ENCODE measurements around the gene LMF1. TPM values are rescaled to one million over a fixed set of nuclear protein-coding genes. Genes with fewer than 3 reads are reported as not detected.

LMF1 gene
- total and polyA plus RNA-seq, 2 of the 4 experiments (the other 2 are of a cell fraction) = 7.7 to 13.1 TPM

- no peak overlapping the region for H4K8ac ChIP-seq (ENCODE audit: low read depth in 2 of 2, low read length in 2 of 2)
- peak overlapping the region; percentile 25 for H3K4me3 ChIP-seq (ENCODE audit: insufficient read depth, low read depth, low read length)
- no peak overlapping the region for H4K91ac ChIP-seq (ENCODE audit: insufficient read depth, low read depth, low read length)
- in situ Hi-C loops (cut with MboI; ENCODE audit: low sequenced_read_pairs) (no loop called here), intact Hi-C loops (cut with micrococcal nuclease) (loop anchor here (5.0 kb wide), 1 partner anchor 268 kb away; no protein-coding TSS in a partner anchor), dilution Hi-C loops (cut with HindIII; ENCODE audit: low sequenced_read_pairs, unreplicated experiment) (no loop called here)
- no peaks in the 10 kb centered on the region for H3K79me1 ChIP-seq (ENCODE audit: low read depth in 1 of 2, low read length in 2 of 2)
- no peak overlapping the region for H3K14ac ChIP-seq (replicated peaks; ENCODE audit: low read depth, low read length)
- no peak overlapping the region for H2BK5ac ChIP-seq (ENCODE audit: low read depth, low read length, poor library complexity, severe bottlenecking)
- H3K9me3 ChIP-seq (ENCODE audit: control insufficient read depth, insufficient read depth, low read length) = no peaks in the 10 kb centered on the region
- no peak overlapping the region for H3K4me2 ChIP-seq (ENCODE audit: low read depth, low read length)
- H4K20me1 ChIP-seq (ENCODE audit: insufficient read depth, low read length) = no peaks in the 10 kb centered on the region; the same call in 1 of the 2 replicates
- no peak overlapping the region for H2AK9ac ChIP-seq (replicated peaks; ENCODE audit: low read depth, low read length, poor library complexity)
- H3K9me1 ChIP-seq (ENCODE audit: insufficient read depth, low read length) = no peaks in the 10 kb centered on the region; the same call in 1 of the 2 replicates
- ATAC-seq (ENCODE audit: low read depth) (peak; percentile 4; the same call in 1 of the 2 replicates), DNase-seq (no peak)
- TF ChIP-seq CEBPB (IDR thresholded peaks at IDR 0.05; ENCODE audit: low read depth, low read length) (no peak), MXI1 (IDR thresholded peaks at IDR 0.05; ENCODE audit: borderline replicate concordance, low read depth, low read length) (no peak), USF2 (IDR thresholded peaks at IDR 0.05; ENCODE audit: low read depth, low read length) (no peak), MAFK (IDR thresholded peaks at IDR 0.05; ENCODE audit: low read depth, low read length) (no peak), FOS (IDR thresholded peaks at IDR 0.05; ENCODE audit: low read depth, low read length) (no peak), SMC3 (IDR thresholded peaks at IDR 0.05; ENCODE audit: low read depth, low read length) (no peak), RAD21 (IDR thresholded peaks at IDR 0.05; ENCODE audit: low read length) (no peak), CHD1 (IDR thresholded peaks at IDR 0.05; ENCODE audit: low read depth, low read length) (no peak), RFX5 (IDR thresholded peaks at IDR 0.05; ENCODE audit: low read depth, low read length) (no peak), BHLHE40 (IDR thresholded peaks at IDR 0.05; ENCODE audit: low read depth, low read length) (no peak), RCOR1 (IDR thresholded peaks at IDR 0.05; ENCODE audit: insufficient replicate concordance, low read length) (no peak), MAZ (IDR thresholded peaks at IDR 0.05; ENCODE audit: borderline replicate concordance, low read depth, low read length) (no peak)
- TF ChIP-seq, protein P1, sequence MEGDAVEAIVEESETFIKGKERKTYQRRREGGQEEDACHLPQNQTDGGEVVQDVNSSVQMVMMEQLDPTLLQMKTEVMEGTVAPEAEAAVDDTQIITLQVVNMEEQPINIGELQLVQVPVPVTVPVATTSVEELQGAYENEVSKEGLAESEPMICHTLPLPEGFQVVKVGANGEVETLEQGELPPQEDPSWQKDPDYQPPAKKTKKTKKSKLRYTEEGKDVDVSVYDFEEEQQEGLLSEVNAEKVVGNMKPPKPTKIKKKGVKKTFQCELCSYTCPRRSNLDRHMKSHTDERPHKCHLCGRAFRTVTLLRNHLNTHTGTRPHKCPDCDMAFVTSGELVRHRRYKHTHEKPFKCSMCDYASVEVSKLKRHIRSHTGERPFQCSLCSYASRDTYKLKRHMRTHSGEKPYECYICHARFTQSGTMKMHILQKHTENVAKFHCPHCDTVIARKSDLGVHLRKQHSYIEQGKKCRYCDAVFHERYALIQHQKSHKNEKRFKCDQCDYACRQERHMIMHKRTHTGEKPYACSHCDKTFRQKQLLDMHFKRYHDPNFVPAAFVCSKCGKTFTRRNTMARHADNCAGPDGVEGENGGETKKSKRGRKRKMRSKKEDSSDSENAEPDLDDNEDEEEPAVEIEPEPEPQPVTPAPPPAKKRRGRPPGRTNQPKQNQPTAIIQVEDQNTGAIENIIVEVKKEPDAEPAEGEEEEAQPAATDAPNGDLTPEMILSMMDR (conservative IDR thresholded peaks at IDR 0.05; ENCODE audit: low read depth, low read length) = no peak
- CTCF ChIA-PET = no interaction called here
- H3K23ac ChIP-seq (ENCODE audit: low read depth, low read length) = no peak overlapping the region
- peaks cover 84% of the 10 kb centered on the region for H3K27me3 ChIP-seq (ENCODE audit: control insufficient read depth, insufficient read depth, low read length)
- no peak overlapping the region for H3K18ac ChIP-seq (ENCODE audit: low read depth, low read length)
- no peak overlapping the region for H3K56ac ChIP-seq (ENCODE audit: extremely low read depth, insufficient read depth, low read length)
- no peak overlapping the region for H2BK20ac ChIP-seq (ENCODE audit: low read depth, low read length)
- H3K36me3 ChIP-seq (ENCODE audit: control insufficient read depth, insufficient read depth, low read length) = no peaks in the 10 kb centered on the region
- no peak overlapping the region for H3K9ac ChIP-seq (ENCODE audit: low read depth, low read length)
- no peak overlapping the region for H3K4ac ChIP-seq (ENCODE audit: low read depth, low read length)
- H2AK5ac ChIP-seq (ENCODE audit: low read depth, low read length) = no peak overlapping the region
- WGBS, 2 experiments (ENCODE audit: extremely low coverage in 2 of 2, insufficient read length in 1 of 2) = 2% methylated on average over 14 of the region's 31 CpGs; no CpG with 5 or more reads in 1 of the 2 experiments
- POLR2A ChIA-PET (ENCODE audit: unreplicated experiment) = no interaction called here
- no peak overlapping the region for H2BK120ac ChIP-seq (ENCODE audit: low read depth, low read length)
- no TSS peak for BruUV-seq (replicated peaks)
- no peaks in the 10 kb centered on the region for H3K4me1 ChIP-seq (ENCODE audit: control insufficient read depth, insufficient read depth, low read length)
- no peak overlapping the region for H3K27ac ChIP-seq (ENCODE audit: insufficient read depth, low read length)
- H2BK15ac ChIP-seq (ENCODE audit: low read depth, low read length) = no peak overlapping the region
- no peak overlapping the region for H4K5ac ChIP-seq (ENCODE audit: low read depth, low read length)
- no peak overlapping the region for H2AFZ ChIP-seq (replicated peaks; ENCODE audit: low read length, poor library complexity)
These were observed 9.7 kb upstream of the LMF1 start for GRCh38 chr16:980595-980854.
